WTC11 (cell line): ENCODE results near the gene ENKUR. TPM values are rescaled to one million over a fixed set of nuclear protein-coding genes. Genes with fewer than 3 reads are reported as not detected.

Experiments used
- ATAC-seq: fragments of 200-7000 bp; cut with Tn5 transposase; 2 replicates; pipeline ENCODE4 v1.10.0; 2021; ENCODE audit warnings: mild to moderate bottlenecking, moderate library complexity
- CTCF ChIA-PET: fragments of 300-600 bp; sonication (Branson Sonifier 250); formaldehyde crosslinking; loops from one replicate; lab custom pipeline; 2021; ENCODE audit warnings: antibody characterized with exemption; lab: Charles Lee
- POLR2A ChIA-PET: fragments of 350-600 bp; sonication (Branson Sonifier 250); formaldehyde crosslinking; loops from one replicate; lab custom pipeline; 2021; ENCODE audit warnings: antibody characterized with exemption; lab: Charles Lee
- DNase-seq: peaks from one replicate; pipeline ENCODE4 v3.0.0; 2021; ENCODE audit warnings: low spot score
- H3K27ac Mint-ChIP-seq: 2 replicates; pipeline ENCODE4 v1.8.0; 2021; ENCODE audit warnings: mixed read lengths
- H3K27me3 Mint-ChIP-seq: 2 replicates; pipeline ENCODE4 v1.8.0; 2021; ENCODE audit warnings: low read depth, mild to moderate bottlenecking, moderate library complexity, mixed read lengths
- H3K36me3 Mint-ChIP-seq: 2 replicates; pipeline ENCODE4 v1.8.0; 2021; ENCODE audit warnings: mixed read lengths
- H3K4me1 Mint-ChIP-seq: 2 replicates; pipeline ENCODE4 v1.8.0; 2022; ENCODE audit warnings: mixed read lengths
- H3K4me3 Mint-ChIP-seq: 2 replicates; pipeline ENCODE4 v1.8.0; 2021; ENCODE audit warnings: mild to moderate bottlenecking, moderate library complexity, mixed read lengths
- H3K9me3 Mint-ChIP-seq: 2 replicates; pipeline ENCODE4 v1.8.0; 2021; ENCODE audit warnings: mixed read lengths
- ARID4B ChIP-seq: sonication (generic); formaldehyde crosslinking; IDR thresholded peaks from 2 replicates; pipeline ENCODE4 v1.8.0; 2023; ENCODE audit warnings: missing genetic modification reagents, mild to moderate bottlenecking, borderline replicate concordance
- ATF2 ChIP-seq: sonication (generic); formaldehyde crosslinking; IDR thresholded peaks from 2 replicates; pipeline ENCODE4 v1.8.1; 2022; ENCODE audit warnings: low read depth, missing genetic modification reagents, borderline replicate concordance
- CDX4 ChIP-seq: fragments of 250-450 bp; sonication (Bioruptor Pico); IDR thresholded peaks from 2 replicates; pipeline ENCODE4 v1.9.0; 2021; ENCODE audit warnings: moderate library complexity, mild to moderate bottlenecking, inconsistent platforms, borderline replicate concordance
- ELF4 ChIP-seq: sonication (generic); formaldehyde crosslinking; IDR thresholded peaks from 2 replicates; pipeline ENCODE4 v1.8.1; 2022; ENCODE audit warnings: low read depth, mild to moderate bottlenecking, moderate library complexity, missing genetic modification reagents
- ESRRA ChIP-seq: sonication (generic); formaldehyde crosslinking; IDR thresholded peaks from 2 replicates; pipeline ENCODE4 v1.8.1; 2022; ENCODE audit warnings: mild to moderate bottlenecking, missing genetic modification reagents, borderline replicate concordance
- FOXP4 ChIP-seq: sonication (generic); formaldehyde crosslinking; IDR thresholded peaks from 2 replicates; pipeline ENCODE4 v1.8.0; 2022; ENCODE audit warnings: mild to moderate bottlenecking, missing genetic modification reagents
- GTF2I ChIP-seq: fragments of 250-450 bp; sonication (Bioruptor Pico); conservative IDR thresholded peaks from 2 replicates; pipeline ENCODE4 v1.4.0; 2021; ENCODE audit warnings: mild to moderate bottlenecking
- JUN ChIP-seq: sonication (generic); formaldehyde crosslinking; IDR thresholded peaks from 2 replicates; pipeline ENCODE4 v1.8.0; 2023; ENCODE audit warnings: mild to moderate bottlenecking, missing genetic modification reagents
- KAT7 ChIP-seq: sonication (generic); formaldehyde crosslinking; IDR thresholded peaks from 2 replicates; pipeline ENCODE4 v1.8.1; 2023; ENCODE audit warnings: missing genetic modification reagents, mild to moderate bottlenecking, borderline replicate concordance
- MAX ChIP-seq: sonication (generic); formaldehyde crosslinking; IDR thresholded peaks from 2 replicates; pipeline ENCODE4 v1.8.0; 2022; ENCODE audit warnings: mild to moderate bottlenecking, missing genetic modification reagents
- MXD4 ChIP-seq: fragments of 250-450 bp; sonication (Bioruptor Pico); IDR thresholded peaks from 2 replicates; pipeline ENCODE4 v1.8.0; 2021; ENCODE audit warnings: mild to moderate bottlenecking, moderate library complexity, borderline replicate concordance
- NFE2L1 ChIP-seq: sonication (generic); formaldehyde crosslinking; IDR thresholded peaks from 2 replicates; pipeline ENCODE4 v1.8.1; 2023; ENCODE audit warnings: missing genetic modification reagents
- RELA ChIP-seq: sonication (generic); formaldehyde crosslinking; IDR thresholded peaks from 2 replicates; pipeline ENCODE4 v1.8.1; 2022; ENCODE audit warnings: missing genetic modification reagents, mild to moderate bottlenecking, borderline replicate concordance
- TEAD1 ChIP-seq: sonication (generic); formaldehyde crosslinking; IDR thresholded peaks from 2 replicates; pipeline ENCODE4 v1.8.0; 2022; ENCODE audit warnings: mild to moderate bottlenecking, missing genetic modification reagents
- ZBTB21 ChIP-seq: sonication (generic); formaldehyde crosslinking; IDR thresholded peaks from 2 replicates; pipeline ENCODE4 v1.8.1; 2023; ENCODE audit warnings: mild to moderate bottlenecking, missing genetic modification reagents, borderline replicate concordance
- ZNF232 ChIP-seq: sonication (generic); formaldehyde crosslinking; IDR thresholded peaks from 2 replicates; pipeline ENCODE4 v1.8.0; 2022; ENCODE audit warnings: mild to moderate bottlenecking, missing genetic modification reagents
- ZNF281 ChIP-seq: sonication (generic); formaldehyde crosslinking; IDR thresholded peaks from 2 replicates; pipeline ENCODE4 v1.8.0; 2023; ENCODE audit warnings: mild to moderate bottlenecking, missing genetic modification reagents
- total RNA-seq: library from RNA; stranded (reverse); gene quantifications from 3 replicates; pipeline ENCODE4 v1.2.3, GENCODE V29; 2021

Gene ENKUR
- total RNA-seq, 1 experiment from 2014 or later: not detected

- no peak for DNase-seq
- POLR2A ChIA-PET: interaction anchor here (0.6 to 1.0 kb wide), 6 partner anchors 63 to 727 kb away, joined by 3 to 10 read pairs (median 5); partner anchors contain the start of genes ENKUR and THNSL1
- peak overlapping the region; percentile 75 for H3K4me3 Mint-ChIP-seq
These were observed 62.3 kb downstream of the ENKUR start for GRCh38 chr10:24953675-24954074.

GRCh38 chr10:24952707-24953645 is 63.0 kb downstream of the ENKUR start:
- Mint-ChIP-seq H3K4me1 (peaks cover 35% of the 10 kb centered on the region), H3K9me3 (no peaks in the 10 kb centered on the region), H3K4me3 (peak overlapping the region; percentile 75), H3K27me3 (no peaks in the 10 kb centered on the region), H3K36me3 (no peaks in the 10 kb centered on the region), H3K27ac (peak overlapping the region; percentile 84)
- ATAC-seq (peak; percentile 43), DNase-seq (no peak)
- ChIA-PET POLR2A (interaction anchor here (0.6 to 1.5 kb wide), 9 partner anchors 63 to 728 kb away, joined by 3 to 10 read pairs (median 4); partner anchors contain the start of genes ENKUR, GPR158 and THNSL1), CTCF (interaction anchor here (0.6 to 1.7 kb wide), 4 partner anchors 16 to 274 kb away, joined by 3 to 7 read pairs (median 4); no protein-coding TSS in a partner anchor)
- TF ChIP-seq MXD4 (CRISPR knock-in tag): no peak
- TF ChIP-seq ATF2 (CRISPR knock-in tag): no peak
- no peak for TF ChIP-seq CDX4 (CRISPR knock-in tag)
- TF ChIP-seq GTF2I (CRISPR knock-in tag): no peak
- peak; percentile 63; the same call in 1 of the 2 replicates for TF ChIP-seq MAX (CRISPR knock-in tag)
- TF ChIP-seq ZBTB21: no peak
- TF ChIP-seq FOXP4: 0 out of 2 replicates have a peak, but pooled peaks have one; percentile 25
- no peak for TF ChIP-seq ARID4B (CRISPR knock-in tag)
- 0 out of 2 replicates have a peak, but pooled peaks have one; percentile 35 for TF ChIP-seq ZNF281 (CRISPR knock-in tag)
- 0 out of 2 replicates have a peak, but pooled peaks have one; percentile 24 for TF ChIP-seq JUN
- TF ChIP-seq ZNF232 (CRISPR knock-in tag): peak; percentile 61; the same call in 1 of the 2 replicates
- 0 out of 2 replicates have a peak, but pooled peaks have one; percentile 35 for TF ChIP-seq TEAD1 (CRISPR knock-in tag)
- peak; percentile 19; the same call in 1 of the 2 replicates for TF ChIP-seq NFE2L1 (CRISPR knock-in tag)
- TF ChIP-seq KAT7 (CRISPR knock-in tag): no peak
- TF ChIP-seq ESRRA (CRISPR knock-in tag): no peak
- no peak for TF ChIP-seq RELA (CRISPR knock-in tag)

More at GRCh38 chr10:24953675-24954074, 62.3 kb downstream of the ENKUR start:
- Mint-ChIP-seq H3K4me1 (peaks cover 40% of the 10 kb centered on the region), H3K27me3 (no peaks in the 10 kb centered on the region), H3K27ac (peak overlapping the region; percentile 84), H3K9me3 (no peaks in the 10 kb centered on the region), H3K36me3 (no peaks in the 10 kb centered on the region)
- CTCF ChIA-PET: interaction anchor here (0.6 kb wide), 1 partner anchor 160 kb away, joined by 7 read pairs; no protein-coding TSS in a partner anchor
- no peak for TF ChIP-seq ELF4 (CRISPR knock-in tag)
- TF ChIP-seq, all 79 proteins: peak for 0
- no peak for ATAC-seq
